Measurements from ENCODE around the gene MROH2A.
"Not testable (repeated sequence)": the region's sequence is repeated elsewhere in the genome, so short reads cannot be mapped to it uniquely, and the experiment has no call there.

Gene MROH2A

GRCh38 chr2:233745073-233745755 is 32.9 kb upstream of the MROH2A start:
- no peak for TF ChIP-seq CTCF (IDR thresholded peaks at IDR 0.05; ENCODE audit: control insufficient read depth, extremely low read depth, insufficient read depth)
- H3K4me3 ChIP-seq (ENCODE audit: low read depth, low read length) = no peak overlapping the region
- DNase-seq (ENCODE audit: low read depth) = no peak

- not testable (repeated sequence) for DNase-seq (ENCODE audit: low read depth); H3K4me3 ChIP-seq (ENCODE audit: low read depth, low read length)
These were observed 32.3 kb upstream of the MROH2A start for GRCh38 chr2:233745838-233746237.

- DNase-seq (ENCODE audit: low read depth) = no peak
These were observed 31.5 kb upstream of the MROH2A start for GRCh38 chr2:233746475-233747282.

GRCh38 chr2:233747283-233747544 is 30.9 kb upstream of the MROH2A start:
- no peak for TF ChIP-seq CTCF (IDR thresholded peaks at IDR 0.05; ENCODE audit: control insufficient read depth, extremely low read depth, insufficient read depth)
- no peak overlapping the region for H3K4me3 ChIP-seq (ENCODE audit: low read depth, low read length)
- DNase-seq (ENCODE audit: low read depth) = no peak

More at GRCh38 chr2:233746475-233747282, 31.5 kb upstream of the MROH2A start:
- no peak for TF ChIP-seq CTCF (IDR thresholded peaks at IDR 0.05; ENCODE audit: control insufficient read depth, extremely low read depth, insufficient read depth)
- H3K4me3 ChIP-seq (ENCODE audit: low read depth, low read length) = no peak overlapping the region

- not testable (repeated sequence) for DNase-seq (ENCODE audit: low read depth); H3K4me3 ChIP-seq (ENCODE audit: low read depth, low read length)
These were observed 27.4 kb upstream of the MROH2A start for GRCh38 chr2:233750689-233751088.

GRCh38 chr2:233751212-233752009 is 26.7 kb upstream of the MROH2A start:
- not testable (repeated sequence) for DNase-seq (ENCODE audit: low read depth); H3K4me3 ChIP-seq (ENCODE audit: low read depth, low read length)

- TF ChIP-seq CTCF (IDR thresholded peaks at IDR 0.05; ENCODE audit: control insufficient read depth, extremely low read depth, insufficient read depth) = no peak
- DNase-seq (ENCODE audit: low read depth) = no peak
- no peak overlapping the region for H3K4me3 ChIP-seq (ENCODE audit: low read depth, low read length)
These were observed 23.1 kb upstream of the MROH2A start for GRCh38 chr2:233754872-233755611.

GRCh38 chr2:233756429-233757081 is 21.6 kb upstream of the MROH2A start:
- no peak overlapping the region for H3K4me3 ChIP-seq (ENCODE audit: low read depth, low read length)
- TF ChIP-seq CTCF (IDR thresholded peaks at IDR 0.05; ENCODE audit: control insufficient read depth, extremely low read depth, insufficient read depth) = no peak
- DNase-seq (ENCODE audit: low read depth) = no peak

Measured in LNCaP clone FGC (cell line).